ENCODE measurements around the gene SERPINB2. TPM values are rescaled to one million over a fixed set of nuclear protein-coding genes. Genes with fewer than 3 reads are reported as not detected.

Gene SERPINB2
- total RNA-seq, 1 experiment from 2014 or later: not detected

DNA sequence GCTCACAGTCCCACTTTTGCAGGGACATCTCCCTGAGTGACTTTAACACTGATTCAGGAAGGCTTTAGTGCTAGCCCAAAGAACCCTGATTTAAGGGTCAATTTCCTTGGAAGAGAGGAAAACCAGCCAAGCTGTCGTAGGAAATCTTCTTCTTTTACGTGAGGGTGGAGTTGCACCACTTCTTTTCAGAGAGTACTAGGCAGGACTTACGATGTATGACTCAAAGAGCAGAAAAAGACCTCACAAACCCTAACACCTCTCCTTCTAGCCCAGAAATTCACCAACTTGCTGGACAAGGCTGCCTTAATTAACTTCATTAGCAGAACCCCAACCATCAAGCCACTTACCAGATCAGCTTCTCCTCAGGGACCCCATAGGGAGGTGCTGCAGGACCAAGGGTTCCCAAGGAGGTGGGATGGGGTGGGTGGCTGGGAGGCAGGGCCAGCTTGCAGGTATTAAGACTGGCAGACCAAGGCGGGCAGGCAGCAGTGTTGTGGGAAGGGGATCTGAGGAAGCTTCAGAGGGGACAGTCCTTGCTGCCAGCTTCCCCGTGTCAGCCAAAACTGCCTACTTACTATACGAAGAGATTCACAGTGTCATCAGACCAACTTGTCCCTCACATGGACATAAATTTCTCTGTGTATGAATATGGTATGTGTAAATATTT is 6.7 kb downstream of the SERPINB2 start (continued):
- TF ChIP-seq POLR2A (IDR thresholded peaks at IDR 0.05; ENCODE audit: borderline replicate concordance, extremely low read depth, insufficient read depth, insufficient read length): no peak
- TF ChIP-seq SP1 (IDR thresholded peaks at IDR 0.05; ENCODE audit: low read depth): no peak
- no peak for TF ChIP-seq ZFX (IDR thresholded peaks at IDR 0.05)
- TF ChIP-seq SIN3A (IDR thresholded peaks at IDR 0.05; ENCODE audit: low read depth): no peak
- TF ChIP-seq, protein P1, sequence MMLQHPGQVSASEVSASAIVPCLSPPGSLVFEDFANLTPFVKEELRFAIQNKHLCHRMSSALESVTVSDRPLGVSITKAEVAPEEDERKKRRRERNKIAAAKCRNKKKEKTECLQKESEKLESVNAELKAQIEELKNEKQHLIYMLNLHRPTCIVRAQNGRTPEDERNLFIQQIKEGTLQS (IDR thresholded peaks at IDR 0.05): no peak

DNA sequence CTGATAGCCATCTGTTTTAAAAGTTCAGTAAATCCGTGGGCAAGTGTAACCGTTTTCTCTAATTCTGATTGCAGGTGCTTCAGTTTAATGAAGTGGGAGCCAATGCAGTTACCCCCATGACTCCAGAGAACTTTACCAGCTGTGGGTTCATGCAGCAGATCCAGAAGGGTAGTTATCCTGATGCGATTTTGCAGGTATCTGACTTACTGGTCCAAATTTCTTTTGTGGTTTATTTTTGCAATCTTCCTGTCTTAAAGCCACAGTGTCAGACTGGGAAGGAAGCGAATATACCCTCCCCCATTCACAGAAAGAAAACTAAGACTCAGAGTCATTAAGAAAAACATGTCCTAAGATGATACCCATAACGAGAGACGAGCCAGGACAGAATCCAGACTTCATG is 7.7 kb downstream of the SERPINB2 start:
- no peak overlapping the region for H2AFZ ChIP-seq (ENCODE audit: low read depth, low read length, poor library complexity, severe bottlenecking)
- no TSS peak for BruUV-seq (replicated peaks)
- TF ChIP-seq SIN3A (IDR thresholded peaks at IDR 0.05; ENCODE audit: low read depth): no peak
- H3K4me1 ChIP-seq (ENCODE audit: control insufficient read depth in 1 of 2, insufficient read depth in 2 of 2, low read length in 2 of 2): no peaks in the 10 kb centered on the region
- H3K27ac ChIP-seq (ENCODE audit: low read depth, low read length): no peak overlapping the region
- intact Hi-C loops (cut with micrococcal nuclease): no loop called here
- ChIA-PET POLR2A (no interaction called here), CTCF (no interaction called here), RAD21 (ENCODE audit: low non-redundant PET in 1 of 2, low total read pairs in 2 of 2, uncharacterized antibody in 2 of 2, unreplicated experiment in 2 of 2) (no interaction called here)
- ATAC-seq (no peak), DNase-seq (ENCODE audit: low read depth, low spot score) (no peak)
- H3K4me3 ChIP-seq (replicated peaks in 1 of 2; ENCODE audit: low read depth in 1 of 2, low read length in 2 of 2): no peak overlapping the region
- no peaks in the 10 kb centered on the region for H3K79me2 ChIP-seq (ENCODE audit: insufficient read depth, low read length)
- H3K9ac ChIP-seq (ENCODE audit: low read length): no peak overlapping the region
- H4K20me1 ChIP-seq (ENCODE audit: insufficient read depth): no peaks in the 10 kb centered on the region
- no peaks in the 10 kb centered on the region for H3K36me3 ChIP-seq (ENCODE audit: control insufficient read depth in 1 of 2, insufficient read depth in 2 of 2, low read length in 2 of 2)
- no peaks in the 10 kb centered on the region for H3K9me2 ChIP-seq (ENCODE audit: insufficient read depth)
- no peaks in the 10 kb centered on the region for H3K9me3 ChIP-seq (ENCODE audit: control insufficient read depth in 1 of 2, insufficient read depth in 1 of 2, low read depth in 1 of 2, low read length in 2 of 2)
- no peaks in the 10 kb centered on the region for H3K27me3 ChIP-seq (ENCODE audit: insufficient read depth, low read length)
- no peak overlapping the region for H3K4me2 ChIP-seq (ENCODE audit: low read length)

DNA sequence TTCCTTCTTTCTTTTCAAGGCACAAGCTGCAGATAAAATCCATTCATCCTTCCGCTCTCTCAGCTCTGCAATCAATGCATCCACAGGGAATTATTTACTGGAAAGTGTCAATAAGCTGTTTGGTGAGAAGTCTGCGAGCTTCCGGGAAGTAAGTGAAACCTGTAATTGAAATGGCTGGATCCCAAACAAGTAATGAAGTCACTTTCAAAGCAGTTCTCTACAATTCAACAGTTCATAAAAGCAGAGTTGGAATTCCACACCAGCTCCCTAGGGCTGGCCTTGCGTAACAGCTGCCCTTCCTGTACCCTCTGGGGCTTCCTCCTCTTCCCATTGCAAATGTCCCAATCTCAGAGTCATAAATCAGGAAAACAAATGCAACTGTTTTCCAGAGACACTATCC is 9.6 kb downstream of the SERPINB2 start:
- ATAC-seq (no peak), DNase-seq (ENCODE audit: low read depth, low spot score) (no peak)
- no peaks in the 10 kb centered on the region for H4K20me1 ChIP-seq (ENCODE audit: insufficient read depth)
- no peaks in the 10 kb centered on the region for H3K79me2 ChIP-seq (ENCODE audit: insufficient read depth, low read length)
- H3K27ac ChIP-seq (ENCODE audit: low read depth, low read length): no peak overlapping the region
- H3K9me2 ChIP-seq (ENCODE audit: insufficient read depth): no peaks in the 10 kb centered on the region
- ChIA-PET RAD21 (ENCODE audit: low non-redundant PET in 1 of 2, low total read pairs in 2 of 2, uncharacterized antibody in 2 of 2, unreplicated experiment in 2 of 2) (no interaction called here), CTCF (no interaction called here), POLR2A (no interaction called here)
- no TSS peak for BruUV-seq (replicated peaks)
- no peak overlapping the region for H3K4me3 ChIP-seq (replicated peaks in 1 of 2; ENCODE audit: low read depth in 1 of 2, low read length in 2 of 2)
- TF ChIP-seq, protein P2, sequence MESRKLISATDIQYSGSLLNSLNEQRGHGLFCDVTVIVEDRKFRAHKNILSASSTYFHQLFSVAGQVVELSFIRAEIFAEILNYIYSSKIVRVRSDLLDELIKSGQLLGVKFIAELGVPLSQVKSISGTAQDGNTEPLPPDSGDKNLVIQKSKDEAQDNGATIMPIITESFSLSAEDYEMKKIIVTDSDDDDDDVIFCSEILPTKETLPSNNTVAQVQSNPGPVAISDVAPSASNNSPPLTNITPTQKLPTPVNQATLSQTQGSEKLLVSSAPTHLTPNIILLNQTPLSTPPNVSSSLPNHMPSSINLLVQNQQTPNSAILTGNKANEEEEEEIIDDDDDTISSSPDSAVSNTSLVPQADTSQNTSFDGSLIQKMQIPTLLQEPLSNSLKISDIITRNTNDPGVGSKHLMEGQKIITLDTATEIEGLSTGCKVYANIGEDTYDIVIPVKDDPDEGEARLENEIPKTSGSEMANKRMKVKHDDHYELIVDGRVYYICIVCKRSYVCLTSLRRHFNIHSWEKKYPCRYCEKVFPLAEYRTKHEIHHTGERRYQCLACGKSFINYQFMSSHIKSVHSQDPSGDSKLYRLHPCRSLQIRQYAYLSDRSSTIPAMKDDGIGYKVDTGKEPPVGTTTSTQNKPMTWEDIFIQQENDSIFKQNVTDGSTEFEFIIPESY (IDR thresholded peaks at IDR 0.05; ENCODE audit: extremely low read depth, insufficient replicate concordance, low read length): no peak
- TF ChIP-seq SIN3A (IDR thresholded peaks at IDR 0.05; ENCODE audit: low read depth) (no peak), SP1 (IDR thresholded peaks at IDR 0.05; ENCODE audit: low read depth) (no peak), POLR2A (IDR thresholded peaks at IDR 0.05; ENCODE audit: borderline replicate concordance, extremely low read depth, insufficient read depth, insufficient read length) (no peak), EGR1 (IDR thresholded peaks at IDR 0.05; ENCODE audit: low read depth) (no peak)
- TF ChIP-seq, protein P3, sequence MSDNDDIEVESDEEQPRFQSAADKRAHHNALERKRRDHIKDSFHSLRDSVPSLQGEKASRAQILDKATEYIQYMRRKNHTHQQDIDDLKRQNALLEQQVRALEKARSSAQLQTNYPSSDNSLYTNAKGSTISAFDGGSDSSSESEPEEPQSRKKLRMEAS (IDR thresholded peaks at IDR 0.05): no peak
- TF ChIP-seq, protein P4, sequence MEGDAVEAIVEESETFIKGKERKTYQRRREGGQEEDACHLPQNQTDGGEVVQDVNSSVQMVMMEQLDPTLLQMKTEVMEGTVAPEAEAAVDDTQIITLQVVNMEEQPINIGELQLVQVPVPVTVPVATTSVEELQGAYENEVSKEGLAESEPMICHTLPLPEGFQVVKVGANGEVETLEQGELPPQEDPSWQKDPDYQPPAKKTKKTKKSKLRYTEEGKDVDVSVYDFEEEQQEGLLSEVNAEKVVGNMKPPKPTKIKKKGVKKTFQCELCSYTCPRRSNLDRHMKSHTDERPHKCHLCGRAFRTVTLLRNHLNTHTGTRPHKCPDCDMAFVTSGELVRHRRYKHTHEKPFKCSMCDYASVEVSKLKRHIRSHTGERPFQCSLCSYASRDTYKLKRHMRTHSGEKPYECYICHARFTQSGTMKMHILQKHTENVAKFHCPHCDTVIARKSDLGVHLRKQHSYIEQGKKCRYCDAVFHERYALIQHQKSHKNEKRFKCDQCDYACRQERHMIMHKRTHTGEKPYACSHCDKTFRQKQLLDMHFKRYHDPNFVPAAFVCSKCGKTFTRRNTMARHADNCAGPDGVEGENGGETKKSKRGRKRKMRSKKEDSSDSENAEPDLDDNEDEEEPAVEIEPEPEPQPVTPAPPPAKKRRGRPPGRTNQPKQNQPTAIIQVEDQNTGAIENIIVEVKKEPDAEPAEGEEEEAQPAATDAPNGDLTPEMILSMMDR (IDR thresholded peaks at IDR 0.05 in 2 of 3, conservative IDR thresholded peaks at IDR 0.05 in 1 of 3; ENCODE audit: borderline replicate concordance in 1 of 3, insufficient read depth in 1 of 3, low read depth in 2 of 3, low read length in 2 of 3): no peak
- no peak overlapping the region for H3K9ac ChIP-seq (ENCODE audit: low read length)
- H2AFZ ChIP-seq (ENCODE audit: low read depth, low read length, poor library complexity, severe bottlenecking): no peak overlapping the region
- H3K4me1 ChIP-seq (ENCODE audit: control insufficient read depth in 1 of 2, insufficient read depth in 2 of 2, low read length in 2 of 2): no peaks in the 10 kb centered on the region
- no peaks in the 10 kb centered on the region for H3K9me3 ChIP-seq (ENCODE audit: control insufficient read depth in 1 of 2, insufficient read depth in 1 of 2, low read depth in 1 of 2, low read length in 2 of 2)
- intact Hi-C loops (cut with micrococcal nuclease): no loop called here
- H3K4me2 ChIP-seq (ENCODE audit: low read length): no peak overlapping the region
- no peaks in the 10 kb centered on the region for H3K36me3 ChIP-seq (ENCODE audit: control insufficient read depth in 1 of 2, insufficient read depth in 2 of 2, low read length in 2 of 2)
- no peaks in the 10 kb centered on the region for H3K27me3 ChIP-seq (ENCODE audit: insufficient read depth, low read length)
